ENCODE data around the gene SEC16B.

- no peak for TF ChIP-seq CTCF (IDR thresholded peaks at IDR 0.05)
- TF ChIP-seq POLR2AphosphoS5 (IDR thresholded peaks at IDR 0.05), result no peak
Measured at GRCh38 chr1:178005450-178005849, 35.6 kb upstream of the SEC16B start.
